HCT116 (cell line): Measurements from ENCODE around the gene ARSB. TPM values are rescaled to one million over a fixed set of nuclear protein-coding genes. Genes with fewer than 3 reads are reported as not detected.

Experiments used
- ATAC-seq: fragments of 200-7000 bp; cut with Tn5 transposase; 2 replicates; pipeline ENCODE4 v1.9.1; 2020; ENCODE audit warnings: mild to moderate bottlenecking, moderate library complexity
- BruUV-seq: library from RNA; stranded (reverse); fragments of 400-500 nt; replicated peaks from 2 replicates; lab custom pipeline; 2021; lab: Mats Ljungman, UMichigan
- CTCF ChIA-PET: fragments of 300-600 bp; sonication (Branson Sonifier 250); formaldehyde crosslinking; loops from one replicate; lab custom pipeline; 2021; ENCODE audit warnings: antibody characterized with exemption; lab: Charles Lee
- POLR2A ChIA-PET: fragments of 300-600, 350-600 bp; sonication (Branson Sonifier 250); formaldehyde crosslinking; loops from one replicate; lab custom pipeline; 2021; ENCODE audit warnings: antibody characterized with exemption; lab: Charles Lee
- RAD21 ChIA-PET, 2 experiments: fragments of 300-600 bp; sonication (Branson Sonifier 250); formaldehyde crosslinking; loops; one replicate each; lab custom pipeline; 2023; ENCODE audit warnings: low total read pairs in 2 of 2; ENCODE audit not compliant: uncharacterized antibody in 2 of 2, unreplicated experiment in 2 of 2, low non-redundant PET in 1 of 2; lab: Charles Lee
- DNase-seq: peaks from one replicate; pipeline ENCODE4 v3.0.0-alpha.2; 2010; ENCODE audit warnings: low read depth, low spot score
- H2AFZ ChIP-seq: fragments of 200-600 bp; shearing (Covaris generic), sonication (generic); 2 replicates; pipeline ENCODE4 v1.6.1; 2017; ENCODE audit warnings: low read depth, mixed run types, mixed read lengths, antibody characterized with exemption, low read length; ENCODE audit not compliant: poor library complexity, severe bottlenecking
- H3K27ac ChIP-seq: 2 replicates; pipeline ENCODE4 v1.5.1; 2012; ENCODE audit warnings: low read depth, low read length
- H3K27me3 ChIP-seq: fragments of 200-600 bp; sonication (generic); 2 replicates; pipeline ENCODE4 v1.6.1; 2016; ENCODE audit warnings: mixed run types, low read length, mixed read lengths; ENCODE audit not compliant: insufficient read depth
- H3K36me3 ChIP-seq, 2 experiments: fragments of 200-500 bp in 1 of 2; fragments of 200-600 bp in 1 of 2; sonication (Bioruptor generic) in 1 of 2; sonication (generic) in 1 of 2; 2 replicates each; pipeline versions ENCODE4 v1.5.1 to v1.6.1; 2014 to 2016; ENCODE audit warnings: low read length in 2 of 2, inconsistent platforms in 1 of 2, mixed read lengths in 1 of 2, mixed run types in 1 of 2; ENCODE audit not compliant: insufficient read depth in 2 of 2, control insufficient read depth in 1 of 2
- H3K4me1 ChIP-seq, 2 experiments: fragments of 200-600 bp in 1 of 2; sonication (generic) in 1 of 2; 2 replicates each; pipeline versions ENCODE4 v1.5.1 to v1.6.1; 2012 to 2017; ENCODE audit warnings: low read length in 2 of 2, inconsistent platforms in 1 of 2, mild to moderate bottlenecking in 1 of 2, mixed read lengths in 1 of 2, mixed run types in 1 of 2, moderate library complexity in 1 of 2; ENCODE audit not compliant: insufficient read depth in 2 of 2, control insufficient read depth in 1 of 2
- H3K4me2 ChIP-seq: fragments of 200-600 bp; sonication (generic); 2 replicates; pipeline ENCODE4 v1.6.1; 2017; ENCODE audit warnings: mixed run types, low read length, mixed read lengths
- H3K4me3 ChIP-seq, 2 experiments: fragments of 200-600 bp in 1 of 2; sonication (generic) in 1 of 2; replicated peaks in 1 of 2; 2 replicates each; pipeline ENCODE4 v1.5.1; 2011 to 2016; ENCODE audit warnings: low read length in 2 of 2, control low read depth in 1 of 2, low read depth in 1 of 2, mild to moderate bottlenecking in 1 of 2, mixed read lengths in 1 of 2, mixed run types in 1 of 2
- H3K79me2 ChIP-seq: fragments of 200-600 bp; sonication (generic); 2 replicates; pipeline ENCODE4 v1.6.1; 2017; ENCODE audit warnings: mild to moderate bottlenecking, mixed run types, low read length, moderate library complexity, mixed read lengths; ENCODE audit not compliant: insufficient read depth
- H3K9ac ChIP-seq: fragments of 200-600 bp; sonication (generic); 2 replicates; pipeline ENCODE4 v1.6.1; 2016; ENCODE audit warnings: low read length, mixed read lengths
- H3K9me2 ChIP-seq: fragments of 200-600 bp; sonication (generic), shearing (Covaris generic); 2 replicates; pipeline ENCODE4 v1.6.1; 2017; ENCODE audit warnings: mixed run types, mild to moderate bottlenecking, moderate library complexity; ENCODE audit not compliant: insufficient read depth
- H3K9me3 ChIP-seq, 2 experiments: fragments of 200-500 bp in 1 of 2; fragments of 200-600 bp in 1 of 2; sonication (Bioruptor generic) in 1 of 2; sonication (generic) in 1 of 2; 2 replicates each; pipeline ENCODE4 v1.6.1; 2014 to 2017; ENCODE audit warnings: low read length in 2 of 2, mixed read lengths in 2 of 2, inconsistent platforms in 1 of 2, low read depth in 1 of 2, mild to moderate bottlenecking in 1 of 2, mixed run types in 1 of 2, moderate library complexity in 1 of 2; ENCODE audit not compliant: control insufficient read depth in 1 of 2, insufficient read depth in 1 of 2
- H4K20me1 ChIP-seq: fragments of 200-600 bp; sonication (generic), shearing (Covaris generic); 2 replicates; pipeline ENCODE4 v1.6.1; 2017; ENCODE audit warnings: mixed run types, mild to moderate bottlenecking, moderate library complexity; ENCODE audit not compliant: insufficient read depth
- ATF3 ChIP-seq: IDR thresholded peaks from 2 replicates; pipeline ENCODE4 v1.6.1; 2012
- CBX3 ChIP-seq: IDR thresholded peaks from 2 replicates; pipeline ENCODE4 v1.6.1; 2012; ENCODE audit warnings: low read depth
- EGR1 ChIP-seq: IDR thresholded peaks from 2 replicates; pipeline ENCODE4 v1.6.1; 2012; ENCODE audit warnings: low read depth
- EZH2 ChIP-seq: fragments of 200-600 bp; sonication (generic); IDR thresholded peaks from 2 replicates; pipeline ENCODE4 v1.6.1; 2017; ENCODE audit warnings: antibody characterized with exemption, mixed run types
- FOSL1 ChIP-seq: IDR thresholded peaks from 2 replicates; pipeline ENCODE4 v1.6.1; 2012; ENCODE audit warnings: low read depth
- JUND ChIP-seq: IDR thresholded peaks from 2 replicates; pipeline ENCODE4 v1.6.1; 2012
- POLR2A ChIP-seq: IDR thresholded peaks from 2 replicates; pipeline ENCODE4 v1.7.0; 2011; ENCODE audit warnings: borderline replicate concordance; ENCODE audit not compliant: insufficient read depth, insufficient read length; ENCODE audit errors: extremely low read depth
- POLR2AphosphoS5 ChIP-seq: IDR thresholded peaks from 2 replicates; pipeline ENCODE4 v1.6.1; 2011; ENCODE audit warnings: mild to moderate bottlenecking, low read depth, low read length, moderate library complexity
- REST ChIP-seq: IDR thresholded peaks from 2 replicates; pipeline ENCODE4 v1.6.1; 2012; ENCODE audit warnings: low read depth
- SIN3A ChIP-seq: IDR thresholded peaks from 2 replicates; pipeline ENCODE4 v1.6.1; 2012; ENCODE audit warnings: low read depth
- SRF ChIP-seq: IDR thresholded peaks from 2 replicates; pipeline ENCODE4 v1.6.1; 2012; ENCODE audit warnings: low read depth
- TCF7L2 ChIP-seq: IDR thresholded peaks from 2 replicates; pipeline ENCODE4 v1.7.0; 2011; ENCODE audit warnings: borderline replicate concordance, inconsistent platforms; ENCODE audit not compliant: insufficient read depth, insufficient read length; ENCODE audit errors: extremely low read depth
- YY1 ChIP-seq: IDR thresholded peaks from 2 replicates; pipeline ENCODE4 v1.6.1; 2011; ENCODE audit warnings: low read length, low read depth, moderate library complexity, mild to moderate bottlenecking; ENCODE audit not compliant: insufficient replicate concordance; ENCODE audit errors: extremely low read depth
- ZBTB33 ChIP-seq: IDR thresholded peaks from 2 replicates; pipeline ENCODE4 v1.6.1; 2011; ENCODE audit warnings: mild to moderate bottlenecking, low read length, moderate library complexity; ENCODE audit not compliant: insufficient replicate concordance; ENCODE audit errors: extremely low read depth
- ZFX ChIP-seq: fragments of 450-650 bp; IDR thresholded peaks from 2 replicates; pipeline ENCODE4 v1.6.1; 2017
- ZNF274 ChIP-seq: fragments of 200-500 bp; sonication (Bioruptor generic); IDR thresholded peaks from 2 replicates; pipeline ENCODE4 v1.6.1; 2014; ENCODE audit warnings: mild to moderate bottlenecking, low read depth, low read length, inconsistent platforms
- intact Hi-C: fragments of 100-400 bp; cut with micrococcal nuclease; formaldehyde crosslinking; loops from 2 replicates; pipeline ENCODE4 v1.10.0; 2022
- total RNA-seq: library from RNA; stranded (reverse); gene quantifications from one replicate; pipeline ENCODE4 v1.2.1, GENCODE V29; 2021; ENCODE audit not compliant: unreplicated experiment
- TF ChIP-seq, protein P1 (sequence below): IDR thresholded peaks from 2 replicates; pipeline ENCODE4 v1.6.1; 2012

ARSB gene
- total RNA-seq, 1 experiment from 2014 or later = 4.8 TPM

DNA sequence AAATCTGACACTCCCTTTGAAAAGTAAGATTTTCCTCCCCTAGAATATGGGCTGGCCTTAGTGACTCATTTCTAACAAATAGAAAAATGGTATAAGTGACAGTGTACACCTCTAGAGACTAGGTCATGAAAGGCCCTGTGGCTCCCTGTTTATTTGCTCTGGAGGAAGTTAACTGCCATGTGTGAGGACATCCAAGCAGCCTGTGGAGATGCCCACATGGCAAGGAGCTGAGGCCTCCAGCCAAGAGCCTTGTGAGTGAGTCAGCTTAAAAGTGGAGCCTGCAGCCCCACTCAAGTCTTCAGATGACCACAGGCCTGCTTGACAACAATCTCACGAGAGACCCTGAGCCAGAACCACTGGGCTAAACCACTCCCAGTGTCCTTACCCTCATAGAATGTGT lies 208.5 kb downstream of the ARSB start (continued):
- no peak for TF ChIP-seq ZBTB33
- TF ChIP-seq, protein P1, sequence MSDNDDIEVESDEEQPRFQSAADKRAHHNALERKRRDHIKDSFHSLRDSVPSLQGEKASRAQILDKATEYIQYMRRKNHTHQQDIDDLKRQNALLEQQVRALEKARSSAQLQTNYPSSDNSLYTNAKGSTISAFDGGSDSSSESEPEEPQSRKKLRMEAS = no peak
- TF ChIP-seq POLR2AphosphoS5 = no peak
- TF ChIP-seq SIN3A = no peak
- no peak for TF ChIP-seq ATF3
- no peak for TF ChIP-seq TCF7L2

- POLR2A ChIA-PET = no interaction called here
- Histone ChIP-seq H3K27me3 (no peaks in the 10 kb centered on the region), H3K9ac (no peak overlapping the region), H3K9me3 (no peaks in the 10 kb centered on the region), H3K4me3 (no peak overlapping the region), H3K27ac (no peak overlapping the region), H4K20me1 (no peaks in the 10 kb centered on the region), H3K4me2 (no peak overlapping the region), H3K36me3 (no peaks in the 10 kb centered on the region), H3K79me2 (no peaks in the 10 kb centered on the region), H3K9me2 (no peaks in the 10 kb centered on the region), H3K4me1 (peaks cover 0 to 3% of the 10 kb centered on the region in 2 experiments; a peak in 2 of 4 replicates), H2AFZ (no peak overlapping the region)
- intact Hi-C loops = no loop called here
- RAD21 ChIA-PET = no interaction called here
- no TSS peak for BruUV-seq
- DNase-seq = no peak
- ATAC-seq = no peak
- CTCF ChIA-PET = no interaction called here
- TF ChIP-seq ZNF274 (no peak), EZH2 (no peak), CBX3 (no peak), YY1 (no peak), ZFX (no peak), SRF (no peak), ZBTB33 (no peak), REST (no peak), EGR1 (no peak), JUND (no peak), POLR2A (no peak), FOSL1 (no peak), TCF7L2 (no peak)
These were observed 211.5 kb downstream of the ARSB start for GRCh38 chr5:78773655-78774054.
